Measurements from ENCODE around the gene TPST1. TPM values are rescaled to one million over a fixed set of nuclear protein-coding genes. Genes with fewer than 3 reads are reported as not detected.
A peak's percentile ranks its signal among the peaks of the same experiment; 100 is the strongest.

Gene TPST1
- total RNA-seq, 1 donor from 2014 or later = 36.5 TPM

- peaks cover 4% of the 10 kb centered on the region for H3K36me3 Mint-ChIP-seq (ENCODE audit: low read depth, unreplicated experiment)
- no peak overlapping the region for H3K4me3 ChIP-seq (ENCODE audit: insufficient read depth, low read depth, low read length)
- no peak overlapping the region for H2AFZ ChIP-seq (ENCODE audit: low read depth, low read length)
- no peak overlapping the region for H3K4me2 ChIP-seq (ENCODE audit: low read length)
- H3K4me1 ChIP-seq (ENCODE audit: insufficient read depth, low read length) = peaks cover 34% of the 10 kb centered on the region
- TF ChIP-seq, protein P1, sequence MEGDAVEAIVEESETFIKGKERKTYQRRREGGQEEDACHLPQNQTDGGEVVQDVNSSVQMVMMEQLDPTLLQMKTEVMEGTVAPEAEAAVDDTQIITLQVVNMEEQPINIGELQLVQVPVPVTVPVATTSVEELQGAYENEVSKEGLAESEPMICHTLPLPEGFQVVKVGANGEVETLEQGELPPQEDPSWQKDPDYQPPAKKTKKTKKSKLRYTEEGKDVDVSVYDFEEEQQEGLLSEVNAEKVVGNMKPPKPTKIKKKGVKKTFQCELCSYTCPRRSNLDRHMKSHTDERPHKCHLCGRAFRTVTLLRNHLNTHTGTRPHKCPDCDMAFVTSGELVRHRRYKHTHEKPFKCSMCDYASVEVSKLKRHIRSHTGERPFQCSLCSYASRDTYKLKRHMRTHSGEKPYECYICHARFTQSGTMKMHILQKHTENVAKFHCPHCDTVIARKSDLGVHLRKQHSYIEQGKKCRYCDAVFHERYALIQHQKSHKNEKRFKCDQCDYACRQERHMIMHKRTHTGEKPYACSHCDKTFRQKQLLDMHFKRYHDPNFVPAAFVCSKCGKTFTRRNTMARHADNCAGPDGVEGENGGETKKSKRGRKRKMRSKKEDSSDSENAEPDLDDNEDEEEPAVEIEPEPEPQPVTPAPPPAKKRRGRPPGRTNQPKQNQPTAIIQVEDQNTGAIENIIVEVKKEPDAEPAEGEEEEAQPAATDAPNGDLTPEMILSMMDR (IDR thresholded peaks at IDR 0.05; ENCODE audit: insufficient read depth, low read depth, low read length) = no peak
- no peak for TF ChIP-seq EZH2 (IDR thresholded peaks at IDR 0.05; ENCODE audit: insufficient read depth, low read length)
- H3K9ac ChIP-seq (ENCODE audit: low read length) = no peak overlapping the region
- no peaks in the 10 kb centered on the region for H3K36me3 ChIP-seq (ENCODE audit: insufficient read depth, low read length)
- H4K20me1 ChIP-seq (ENCODE audit: insufficient read depth, low read length) = peaks cover 9% of the 10 kb centered on the region
- H3K27ac Mint-ChIP-seq (ENCODE audit: unreplicated experiment) = no peak overlapping the region
- H3K9me3 Mint-ChIP-seq (ENCODE audit: unreplicated experiment) = peaks cover 2% of the 10 kb centered on the region
- FAIRE-seq (no peak), DNase-seq (ENCODE audit: low read depth) (no peak)
- no peak overlapping the region for H3K27ac ChIP-seq (ENCODE audit: low read depth, low read length)
- H3K27me3 ChIP-seq (ENCODE audit: insufficient read depth, low read length) = no peaks in the 10 kb centered on the region
- H3K27me3 Mint-ChIP-seq (ENCODE audit: low read depth, unreplicated experiment) = no peaks in the 10 kb centered on the region
- H3K79me2 ChIP-seq (ENCODE audit: insufficient read depth, low read length) = peaks cover 41% of the 10 kb centered on the region
- no peak overlapping the region for H3K4me3 Mint-ChIP-seq (ENCODE audit: unreplicated experiment)
- H3K9me3 ChIP-seq (ENCODE audit: insufficient read depth, low read depth, low read length) = no peaks in the 10 kb centered on the region
- H3K4me1 Mint-ChIP-seq (ENCODE audit: low read depth, unreplicated experiment) = peaks cover 40% of the 10 kb centered on the region
Measured at GRCh38 chr7:66279912-66280311, 74.8 kb downstream of the TPST1 start.

- H3K27ac ChIP-seq (ENCODE audit: low read depth, low read length) = peak overlapping the region; percentile 82
- FAIRE-seq = peak; percentile 99
Measured at GRCh38 chr7:66281678-66282590, 76.8 kb downstream of the TPST1 start.

DNA sequence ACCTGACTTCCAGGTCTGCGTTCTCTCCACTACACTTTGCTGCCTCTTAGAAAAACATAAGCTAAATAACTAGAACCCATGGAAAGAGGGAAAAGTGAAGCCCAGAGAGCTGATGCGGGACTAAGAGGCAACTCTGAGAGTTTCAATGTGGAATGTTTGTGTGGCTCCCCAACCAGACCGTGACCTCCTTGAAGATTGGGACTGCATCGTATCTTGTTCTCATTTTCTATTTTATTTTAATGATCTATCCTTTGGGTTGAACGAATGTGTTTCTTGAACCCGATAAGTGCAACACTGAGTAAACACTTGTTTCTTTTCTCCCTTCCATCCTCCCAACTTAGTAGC lies 77.4 kb downstream of the TPST1 start:
- no peaks in the 10 kb centered on the region for H3K9me3 ChIP-seq (ENCODE audit: insufficient read depth, low read depth, low read length)
- H3K27me3 ChIP-seq (ENCODE audit: insufficient read depth, low read length) = no peaks in the 10 kb centered on the region
- H3K9ac ChIP-seq (ENCODE audit: low read length) = peak overlapping the region; percentile 52
- H3K79me2 ChIP-seq (ENCODE audit: insufficient read depth, low read length) = peaks cover 57% of the 10 kb centered on the region
- TF ChIP-seq, protein P1 (IDR thresholded peaks at IDR 0.05; ENCODE audit: insufficient read depth, low read depth, low read length) = no peak
- TF ChIP-seq EZH2 (IDR thresholded peaks at IDR 0.05; ENCODE audit: insufficient read depth, low read length) = no peak
- FAIRE-seq = no peak
- H3K4me1 ChIP-seq (ENCODE audit: insufficient read depth, low read length) = peaks cover 34% of the 10 kb centered on the region
- peaks cover 3% of the 10 kb centered on the region for H4K20me1 ChIP-seq (ENCODE audit: insufficient read depth, low read length)
- Mint-ChIP-seq H3K4me1 (ENCODE audit: low read depth, unreplicated experiment) (peaks cover 34% of the 10 kb centered on the region), H3K36me3 (ENCODE audit: low read depth, unreplicated experiment) (peaks cover 5% of the 10 kb centered on the region), H3K9me3 (ENCODE audit: unreplicated experiment) (peaks cover 1% of the 10 kb centered on the region), H3K27me3 (ENCODE audit: low read depth, unreplicated experiment) (no peaks in the 10 kb centered on the region), H3K27ac (ENCODE audit: unreplicated experiment) (peak overlapping the region; percentile 87), H3K4me3 (ENCODE audit: unreplicated experiment) (no peak overlapping the region)
- no peaks in the 10 kb centered on the region for H3K36me3 ChIP-seq (ENCODE audit: insufficient read depth, low read length)
- no peak for DNase-seq (ENCODE audit: low read depth)
- peak overlapping the region; percentile 56 for H3K4me2 ChIP-seq (ENCODE audit: low read length)
- no peak overlapping the region for H3K4me3 ChIP-seq (ENCODE audit: insufficient read depth, low read depth, low read length)
- H2AFZ ChIP-seq (ENCODE audit: low read depth, low read length) = no peak overlapping the region
- H3K27ac ChIP-seq (ENCODE audit: low read depth, low read length) = peak overlapping the region; percentile 82

More at GRCh38 chr7:66281678-66282590, 76.8 kb downstream of the TPST1 start:
- DNase-seq (ENCODE audit: low read depth) = peak; percentile 99
- peak overlapping the region; percentile 56 for H3K4me2 ChIP-seq (ENCODE audit: low read length)
- no peak overlapping the region for H2AFZ ChIP-seq (ENCODE audit: low read depth, low read length)
- Mint-ChIP-seq H3K27ac (ENCODE audit: unreplicated experiment) (peak overlapping the region; percentile 86), H3K27me3 (ENCODE audit: low read depth, unreplicated experiment) (no peaks in the 10 kb centered on the region), H3K4me1 (ENCODE audit: low read depth, unreplicated experiment) (peaks cover 39% of the 10 kb centered on the region), H3K9me3 (ENCODE audit: unreplicated experiment) (peaks cover 2% of the 10 kb centered on the region), H3K36me3 (ENCODE audit: low read depth, unreplicated experiment) (peaks cover 5% of the 10 kb centered on the region), H3K4me3 (ENCODE audit: unreplicated experiment) (peak overlapping the region; percentile 45)
- H3K9me3 ChIP-seq (ENCODE audit: insufficient read depth, low read depth, low read length) = no peaks in the 10 kb centered on the region
- H3K4me1 ChIP-seq (ENCODE audit: insufficient read depth, low read length) = peaks cover 34% of the 10 kb centered on the region
- peaks cover 7% of the 10 kb centered on the region for H4K20me1 ChIP-seq (ENCODE audit: insufficient read depth, low read length)
- no peak for TF ChIP-seq EZH2 (IDR thresholded peaks at IDR 0.05; ENCODE audit: insufficient read depth, low read length)
- H3K36me3 ChIP-seq (ENCODE audit: insufficient read depth, low read length) = no peaks in the 10 kb centered on the region
- no peaks in the 10 kb centered on the region for H3K27me3 ChIP-seq (ENCODE audit: insufficient read depth, low read length)
- peaks cover 57% of the 10 kb centered on the region for H3K79me2 ChIP-seq (ENCODE audit: insufficient read depth, low read length)
- H3K9ac ChIP-seq (ENCODE audit: low read length) = peak overlapping the region; percentile 52
- H3K4me3 ChIP-seq (ENCODE audit: insufficient read depth, low read depth, low read length) = no peak overlapping the region

Measured in astrocyte (in vitro differentiated cells and primary cell).